Neural progenitor cell (in vitro differentiated cells): ENCODE results near the gene DLX4. TPM values are rescaled to one million over a fixed set of nuclear protein-coding genes. Genes with fewer than 3 reads are reported as not detected.

Experiments
- DNase-seq: peaks from one replicate; pipeline ENCODE4 v3.0.0-alpha.2; 2016; ENCODE audit warnings: low spot score
- H2AFZ ChIP-seq: fragments of 200-600 bp; sonication (generic); replicated peaks from 2 replicates; pipeline ENCODE4 v1.6.1; 2016; ENCODE audit warnings: antibody characterized with exemption
- H3F3A ChIP-seq: fragments of 200-600 bp; sonication (generic); 2 replicates; pipeline ENCODE4 v1.6.1; 2016; ENCODE audit warnings: antibody characterized with exemption, low read depth
- H3K27ac ChIP-seq: fragments of 200-600 bp; sonication (generic); 2 replicates; pipeline ENCODE4 v1.5.1; 2016; ENCODE audit warnings: mild to moderate bottlenecking
- H3K27me3 ChIP-seq: fragments of 200-600 bp; sonication (generic); 2 replicates; pipeline ENCODE4 v1.6.1; 2016; ENCODE audit warnings: mild to moderate bottlenecking, moderate library complexity
- H3K36me3 ChIP-seq: fragments of 200-600 bp; sonication (generic); 2 replicates; pipeline ENCODE4 v1.5.1; 2016
- H3K4me1 ChIP-seq: fragments of 200-600 bp; sonication (generic); 2 replicates; pipeline ENCODE4 v1.6.1; 2016; ENCODE audit warnings: mixed run types
- H3K4me2 ChIP-seq: fragments of 200-600 bp; sonication (generic); 2 replicates; pipeline ENCODE4 v1.6.1; 2016
- H3K4me3 ChIP-seq: fragments of 200-600 bp; sonication (generic); 2 replicates; pipeline ENCODE4 v1.5.1; 2016
- H3K79me2 ChIP-seq: fragments of 200-600 bp; sonication (generic); 2 replicates; pipeline ENCODE4 v1.6.1; 2016; ENCODE audit warnings: low read depth
- H3K9ac ChIP-seq: fragments of 200-600 bp; sonication (generic); 2 replicates; pipeline ENCODE4 v1.6.1; 2016
- H3K9me3 ChIP-seq: fragments of 200-600 bp; sonication (generic); 2 replicates; pipeline ENCODE4 v1.5.1; 2016; ENCODE audit warnings: low read depth
- H4K20me1 ChIP-seq: fragments of 200-600 bp; sonication (generic); 2 replicates; pipeline ENCODE4 v1.6.1; 2016; ENCODE audit warnings: low read depth
- H3K27ac Mint-ChIP-seq: 3 replicates; pipeline ENCODE4 v1.8.0; 2021; ENCODE audit warnings: mixed read lengths
- H3K27me3 Mint-ChIP-seq: 2 replicates; pipeline ENCODE4 v1.8.0; 2022; ENCODE audit warnings: low read depth, mild to moderate bottlenecking, inconsistent platforms, moderate library complexity, mixed read lengths; ENCODE audit not compliant: insufficient read depth
- H3K36me3 Mint-ChIP-seq: 3 replicates; pipeline ENCODE4 v1.8.0; 2021; ENCODE audit warnings: mixed read lengths
- H3K4me1 Mint-ChIP-seq: 3 replicates; pipeline ENCODE4 v1.8.0; 2021; ENCODE audit warnings: mixed read lengths
- H3K4me3 Mint-ChIP-seq: 3 replicates; pipeline ENCODE4 v1.8.0; 2021; ENCODE audit warnings: mild to moderate bottlenecking, moderate library complexity, mixed read lengths
- H3K9me3 Mint-ChIP-seq: 3 replicates; pipeline ENCODE4 v1.8.0; 2020; ENCODE audit warnings: mixed read lengths
- EZH2 ChIP-seq: fragments of 200-600 bp; sonication (generic); IDR thresholded peaks from 2 replicates; pipeline ENCODE4 v1.6.1; 2017; ENCODE audit warnings: antibody characterized with exemption, mild to moderate bottlenecking, moderate library complexity
- EZH2phosphoT487 ChIP-seq: fragments of 200-600 bp; sonication (generic); IDR thresholded peaks from 2 replicates; pipeline ENCODE4 v1.6.1; 2017; ENCODE audit warnings: antibody characterized with exemption
- total RNA-seq: library from RNA; depleted of rRNA; stranded (reverse); fragments of >200 nt; gene quantifications from 2 replicates; pipeline ENCODE4 v1.2.3, GENCODE V29; 2015; ENCODE audit warnings: low replicate concordance
- TF ChIP-seq, protein P1 (sequence below): fragments of 200-600 bp; sonication (generic); IDR thresholded peaks from 2 replicates; pipeline ENCODE4 v1.5.1; 2017; ENCODE audit warnings: antibody characterized with exemption, mild to moderate bottlenecking

DLX4 gene
- total RNA-seq, 1 donor from 2014 or later, result not detected

DNA sequence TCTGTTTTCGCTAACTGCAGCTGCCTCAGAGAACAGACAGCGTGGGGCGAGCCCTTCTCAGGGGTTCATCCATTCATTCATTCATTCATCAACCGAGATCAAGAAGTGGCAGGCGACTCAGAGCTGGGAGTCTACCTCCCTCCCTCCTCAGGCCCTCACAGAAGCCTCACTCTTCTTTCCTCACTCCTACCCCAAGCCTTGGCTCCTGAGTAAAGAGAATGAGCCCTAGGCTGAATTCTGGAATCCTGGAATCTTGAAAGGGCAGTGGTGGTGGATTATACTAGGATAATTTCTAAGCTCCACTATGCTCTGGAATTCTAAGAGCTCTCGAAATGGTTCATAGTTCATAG is 28.3 kb downstream of the DLX4 start:
- Histone ChIP-seq H3K36me3 (no peaks in the 10 kb centered on the region), H3K4me3 (peak overlapping the region; percentile 54), H2AFZ (no peak overlapping the region), H3K27me3 (peaks cover 92% of the 10 kb centered on the region), H3K27ac (no peak overlapping the region), H3K4me1 (peaks cover 14% of the 10 kb centered on the region), H3K9ac (no peak overlapping the region), H4K20me1 (no peaks in the 10 kb centered on the region), H3K4me2 (peak overlapping the region; percentile 93), H3K9me3 (no peaks in the 10 kb centered on the region), H3F3A (peaks cover 32% of the 10 kb centered on the region), H3K79me2 (no peaks in the 10 kb centered on the region)
- TF ChIP-seq EZH2phosphoT487 (no peak), EZH2 (no peak)
- TF ChIP-seq, protein P1, sequence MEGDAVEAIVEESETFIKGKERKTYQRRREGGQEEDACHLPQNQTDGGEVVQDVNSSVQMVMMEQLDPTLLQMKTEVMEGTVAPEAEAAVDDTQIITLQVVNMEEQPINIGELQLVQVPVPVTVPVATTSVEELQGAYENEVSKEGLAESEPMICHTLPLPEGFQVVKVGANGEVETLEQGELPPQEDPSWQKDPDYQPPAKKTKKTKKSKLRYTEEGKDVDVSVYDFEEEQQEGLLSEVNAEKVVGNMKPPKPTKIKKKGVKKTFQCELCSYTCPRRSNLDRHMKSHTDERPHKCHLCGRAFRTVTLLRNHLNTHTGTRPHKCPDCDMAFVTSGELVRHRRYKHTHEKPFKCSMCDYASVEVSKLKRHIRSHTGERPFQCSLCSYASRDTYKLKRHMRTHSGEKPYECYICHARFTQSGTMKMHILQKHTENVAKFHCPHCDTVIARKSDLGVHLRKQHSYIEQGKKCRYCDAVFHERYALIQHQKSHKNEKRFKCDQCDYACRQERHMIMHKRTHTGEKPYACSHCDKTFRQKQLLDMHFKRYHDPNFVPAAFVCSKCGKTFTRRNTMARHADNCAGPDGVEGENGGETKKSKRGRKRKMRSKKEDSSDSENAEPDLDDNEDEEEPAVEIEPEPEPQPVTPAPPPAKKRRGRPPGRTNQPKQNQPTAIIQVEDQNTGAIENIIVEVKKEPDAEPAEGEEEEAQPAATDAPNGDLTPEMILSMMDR, result no peak
- H3K4me3 Mint-ChIP-seq, result peak overlapping the region; percentile 59
- no peaks in the 10 kb centered on the region for H3K36me3 Mint-ChIP-seq
- no peak for DNase-seq
- H3K27ac Mint-ChIP-seq, result no peak overlapping the region
- H3K27me3 Mint-ChIP-seq, result peaks cover 50% of the 10 kb centered on the region
- no peaks in the 10 kb centered on the region for H3K9me3 Mint-ChIP-seq
- H3K4me1 Mint-ChIP-seq, result peaks cover 26% of the 10 kb centered on the region

- Histone ChIP-seq H3K9ac (no peak overlapping the region), H3K4me2 (no peak overlapping the region), H2AFZ (peak overlapping the region; percentile 93), H4K20me1 (no peaks in the 10 kb centered on the region), H3F3A (peaks cover 31% of the 10 kb centered on the region), H3K9me3 (no peaks in the 10 kb centered on the region), H3K27me3 (peaks cover 92% of the 10 kb centered on the region), H3K4me3 (no peak overlapping the region), H3K79me2 (no peaks in the 10 kb centered on the region), H3K4me1 (peaks cover 13% of the 10 kb centered on the region), H3K27ac (no peak overlapping the region), H3K36me3 (no peaks in the 10 kb centered on the region)
- Mint-ChIP-seq H3K4me1 (peaks cover 22% of the 10 kb centered on the region), H3K27ac (no peak overlapping the region), H3K9me3 (no peaks in the 10 kb centered on the region), H3K27me3 (peaks cover 50% of the 10 kb centered on the region), H3K36me3 (no peaks in the 10 kb centered on the region), H3K4me3 (peak overlapping the region; percentile 7)
- DNase-seq, result peak; percentile 94
- TF ChIP-seq, protein P1, result peak; percentile 94
- TF ChIP-seq EZH2phosphoT487, result no peak
Observed at GRCh38 chr17:49997773-49998703, 29.0 kb downstream of the DLX4 start.

DNA sequence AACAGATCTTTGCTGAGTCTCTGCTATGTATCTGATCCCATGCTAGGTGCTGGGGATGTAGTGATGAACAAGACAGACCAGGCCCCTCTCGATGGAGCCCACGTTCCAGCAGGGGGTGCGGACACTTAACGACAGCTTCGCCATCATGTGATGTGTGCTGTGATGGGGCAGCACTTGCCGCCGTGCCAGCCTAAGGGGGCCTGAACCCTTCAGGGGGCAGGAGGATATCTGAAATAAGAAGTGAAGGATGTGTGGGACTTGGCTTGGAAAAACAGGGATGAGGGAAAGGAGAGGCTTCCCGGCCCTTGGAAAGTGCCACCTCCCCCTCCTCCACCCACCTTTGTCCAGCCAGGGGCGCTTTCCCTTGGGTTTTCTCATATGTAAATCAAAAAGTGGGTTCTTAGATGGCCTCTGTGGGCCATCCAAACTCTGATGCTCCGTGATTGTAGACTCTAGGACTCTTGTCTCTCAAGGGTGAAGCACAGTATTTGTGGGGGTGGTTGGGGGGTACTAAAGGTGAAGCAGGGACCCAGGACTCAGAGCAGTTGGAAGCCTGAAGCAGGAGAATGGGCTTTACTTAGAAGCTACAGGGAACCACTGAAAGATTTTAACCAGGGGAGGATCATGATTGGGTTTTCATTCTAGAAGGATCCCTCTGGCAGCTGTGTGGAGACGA is 30.0 kb downstream of the DLX4 start:
- TF ChIP-seq, protein P1, result no peak
- TF ChIP-seq EZH2phosphoT487 (no peak), EZH2 (no peak)
- Mint-ChIP-seq H3K4me3 (no peak overlapping the region), H3K9me3 (no peaks in the 10 kb centered on the region), H3K27ac (no peak overlapping the region), H3K4me1 (peaks cover 20% of the 10 kb centered on the region), H3K27me3 (peaks cover 50% of the 10 kb centered on the region), H3K36me3 (no peaks in the 10 kb centered on the region)
- H3K4me3 ChIP-seq, result no peak overlapping the region
- H3K79me2 ChIP-seq, result no peaks in the 10 kb centered on the region
- H3K36me3 ChIP-seq, result no peaks in the 10 kb centered on the region
- H3K9me3 ChIP-seq, result no peaks in the 10 kb centered on the region
- H3F3A ChIP-seq, result peaks cover 28% of the 10 kb centered on the region
- no peak overlapping the region for H3K9ac ChIP-seq
- H3K4me2 ChIP-seq, result no peak overlapping the region
- no peak overlapping the region for H3K27ac ChIP-seq
- H2AFZ ChIP-seq, result peak overlapping the region; percentile 93
- H3K27me3 ChIP-seq, result peaks cover 92% of the 10 kb centered on the region
- no peak for DNase-seq
- peaks cover 6% of the 10 kb centered on the region for H3K4me1 ChIP-seq
- no peaks in the 10 kb centered on the region for H4K20me1 ChIP-seq
